Nephron progenitor cell (in vitro differentiated cells): ENCODE measurements around the gene STX16.

Experiments used
- DNase-seq: peaks from one replicate; pipeline ENCODE4 v3.0.0; 2021
- H3K27ac Mint-ChIP-seq: 2 replicates; pipeline ENCODE4 v1.8.0; 2021; ENCODE audit warnings: mild to moderate bottlenecking, moderate library complexity, mixed read lengths
- H3K27me3 Mint-ChIP-seq: 2 replicates; pipeline ENCODE4 v1.8.0; 2021; ENCODE audit warnings: mild to moderate bottlenecking, low read depth, mixed read lengths; ENCODE audit not compliant: poor library complexity
- H3K36me3 Mint-ChIP-seq: 2 replicates; pipeline ENCODE4 v1.8.0; 2021; ENCODE audit warnings: low read depth, mixed read lengths
- H3K4me1 Mint-ChIP-seq: 2 replicates; pipeline ENCODE4 v1.8.0; 2021; ENCODE audit warnings: mixed read lengths
- H3K4me3 Mint-ChIP-seq: 2 replicates; pipeline ENCODE4 v1.8.0; 2021; ENCODE audit warnings: mild to moderate bottlenecking, moderate library complexity, mixed read lengths
- H3K9me3 Mint-ChIP-seq: 2 replicates; pipeline ENCODE4 v1.8.0; 2021; ENCODE audit warnings: mild to moderate bottlenecking, moderate library complexity, mixed read lengths
- TF ChIP-seq, protein P1 (sequence below): fragments of 200-600 bp; sonication (generic); IDR thresholded peaks from 2 replicates; pipeline ENCODE4 v1.5.0; 2021; ENCODE audit warnings: antibody characterized with exemption

STX16 gene

GRCh38 chr20:58621906-58622548, 29.1 kb upstream of the STX16 start:
- no peak for DNase-seq
- H3K9me3 Mint-ChIP-seq, result peaks cover 5% of the 10 kb centered on the region
- H3K36me3 Mint-ChIP-seq, result no peaks in the 10 kb centered on the region
- H3K4me3 Mint-ChIP-seq, result no peak overlapping the region
- H3K27me3 Mint-ChIP-seq, result peaks cover 29% of the 10 kb centered on the region
- TF ChIP-seq, protein P1, sequence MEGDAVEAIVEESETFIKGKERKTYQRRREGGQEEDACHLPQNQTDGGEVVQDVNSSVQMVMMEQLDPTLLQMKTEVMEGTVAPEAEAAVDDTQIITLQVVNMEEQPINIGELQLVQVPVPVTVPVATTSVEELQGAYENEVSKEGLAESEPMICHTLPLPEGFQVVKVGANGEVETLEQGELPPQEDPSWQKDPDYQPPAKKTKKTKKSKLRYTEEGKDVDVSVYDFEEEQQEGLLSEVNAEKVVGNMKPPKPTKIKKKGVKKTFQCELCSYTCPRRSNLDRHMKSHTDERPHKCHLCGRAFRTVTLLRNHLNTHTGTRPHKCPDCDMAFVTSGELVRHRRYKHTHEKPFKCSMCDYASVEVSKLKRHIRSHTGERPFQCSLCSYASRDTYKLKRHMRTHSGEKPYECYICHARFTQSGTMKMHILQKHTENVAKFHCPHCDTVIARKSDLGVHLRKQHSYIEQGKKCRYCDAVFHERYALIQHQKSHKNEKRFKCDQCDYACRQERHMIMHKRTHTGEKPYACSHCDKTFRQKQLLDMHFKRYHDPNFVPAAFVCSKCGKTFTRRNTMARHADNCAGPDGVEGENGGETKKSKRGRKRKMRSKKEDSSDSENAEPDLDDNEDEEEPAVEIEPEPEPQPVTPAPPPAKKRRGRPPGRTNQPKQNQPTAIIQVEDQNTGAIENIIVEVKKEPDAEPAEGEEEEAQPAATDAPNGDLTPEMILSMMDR, result no peak
- no peak overlapping the region for H3K27ac Mint-ChIP-seq
- peaks cover 7% of the 10 kb centered on the region for H3K4me1 Mint-ChIP-seq

GRCh38 chr20:58622671-58623578, 28.2 kb upstream of the STX16 start:
- H3K27ac Mint-ChIP-seq, result no peak overlapping the region
- no peak overlapping the region for H3K4me3 Mint-ChIP-seq
- peaks cover 27% of the 10 kb centered on the region for H3K27me3 Mint-ChIP-seq
- peaks cover 7% of the 10 kb centered on the region for H3K4me1 Mint-ChIP-seq
- H3K9me3 Mint-ChIP-seq, result no peaks in the 10 kb centered on the region
- H3K36me3 Mint-ChIP-seq, result no peaks in the 10 kb centered on the region
- no peak for DNase-seq
- TF ChIP-seq, protein P1, result no peak

DNA sequence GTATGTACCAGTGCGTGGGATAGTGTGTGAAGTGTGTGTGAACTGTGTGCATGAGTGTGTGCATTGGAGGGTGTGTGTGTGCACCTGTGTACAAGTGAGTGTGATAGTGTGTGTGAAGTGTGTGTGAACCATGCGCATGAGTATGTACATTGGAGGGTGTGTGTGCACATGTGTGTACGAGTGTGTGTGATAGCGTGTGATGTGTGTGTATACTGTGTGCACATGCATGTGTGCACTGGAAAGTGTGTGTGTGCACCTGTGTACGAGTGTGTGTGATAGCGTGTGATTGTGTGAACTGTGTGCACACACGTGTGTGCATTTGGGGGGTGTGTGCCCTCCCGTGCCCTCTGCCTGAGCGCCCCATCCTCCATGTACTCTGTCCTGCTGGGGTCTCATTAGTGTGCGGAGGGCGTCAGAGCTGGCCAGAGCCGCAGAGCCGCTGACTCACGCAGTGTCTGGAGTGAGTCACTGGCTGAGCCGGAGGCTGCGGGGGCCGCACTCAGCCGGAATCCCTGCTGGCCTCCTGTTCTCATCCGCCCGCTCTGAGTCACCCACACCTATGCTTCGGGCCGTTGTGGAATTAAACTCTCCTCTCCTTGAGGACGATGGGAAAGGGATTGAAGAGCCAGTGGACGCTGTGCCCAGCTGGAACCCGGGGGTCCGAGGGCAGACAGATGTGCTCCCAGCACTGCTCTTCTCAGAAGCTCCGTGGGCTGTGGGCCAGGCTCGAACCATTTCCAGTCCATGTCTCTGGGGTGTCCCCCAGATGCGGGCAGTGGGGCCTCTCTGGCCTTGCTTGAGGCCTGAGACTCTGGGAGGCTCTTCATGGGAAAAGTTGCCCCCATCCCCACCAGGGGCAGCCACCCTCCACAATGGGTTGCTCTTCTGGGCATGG, 27.3 kb upstream of the STX16 start:
- H3K27me3 Mint-ChIP-seq, result peaks cover 22% of the 10 kb centered on the region
- TF ChIP-seq, protein P1, result no peak
- H3K4me1 Mint-ChIP-seq, result peaks cover 2% of the 10 kb centered on the region
- no peaks in the 10 kb centered on the region for H3K36me3 Mint-ChIP-seq
- H3K27ac Mint-ChIP-seq, result no peak overlapping the region
- no peaks in the 10 kb centered on the region for H3K9me3 Mint-ChIP-seq
- no peak overlapping the region for H3K4me3 Mint-ChIP-seq
- DNase-seq, result no peak

DNA sequence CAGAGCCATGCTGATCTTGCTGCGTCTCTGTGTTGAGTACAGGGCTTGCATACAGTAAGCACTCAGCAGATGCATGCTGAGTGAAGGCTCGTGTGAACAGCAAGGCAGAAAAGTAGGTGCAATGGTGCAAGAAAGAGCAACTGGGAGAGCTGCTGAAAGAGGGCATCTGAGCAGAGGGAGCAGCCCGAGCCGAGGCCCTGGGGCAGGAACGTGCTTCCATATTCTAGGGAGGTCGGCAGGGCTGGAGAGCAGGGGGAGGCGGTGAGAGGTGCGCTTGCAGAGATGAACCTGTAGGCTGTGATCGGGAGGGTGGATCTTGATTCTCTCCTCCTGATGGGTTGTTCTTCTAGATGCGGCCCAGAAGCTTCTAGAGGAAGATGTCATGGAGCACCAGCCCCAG, 26.4 kb upstream of the STX16 start:
- no peaks in the 10 kb centered on the region for H3K9me3 Mint-ChIP-seq
- TF ChIP-seq, protein P1, result no peak

GRCh38 chr20:58625585-58625984, 25.5 kb upstream of the STX16 start:
- TF ChIP-seq, protein P1, result no peak
- Mint-ChIP-seq H3K27me3 (peaks cover 17% of the 10 kb centered on the region), H3K4me1 (peaks cover 19% of the 10 kb centered on the region), H3K9me3 (no peaks in the 10 kb centered on the region), H3K27ac (no peak overlapping the region), H3K4me3 (no peak overlapping the region), H3K36me3 (no peaks in the 10 kb centered on the region)
- DNase-seq, result no peak

More for the DNA sequence above, 26.4 kb upstream of the STX16 start:
- DNase-seq, result no peak
- H3K27me3 Mint-ChIP-seq, result peaks cover 22% of the 10 kb centered on the region
- H3K4me3 Mint-ChIP-seq, result no peak overlapping the region
- no peak overlapping the region for H3K27ac Mint-ChIP-seq
- H3K36me3 Mint-ChIP-seq, result no peaks in the 10 kb centered on the region
- H3K4me1 Mint-ChIP-seq, result peaks cover 10% of the 10 kb centered on the region
